Endothelial cell (in vitro differentiated cells): ENCODE data around the gene GORASP2. TPM values are rescaled to one million over a fixed set of nuclear protein-coding genes. Genes with fewer than 3 reads are reported as not detected.
A peak's percentile ranks its signal among the peaks of the same experiment; 100 is the strongest.

Source experiments
- DNase-seq: peaks from one replicate; pipeline ENCODE4 v3.0.0; 2021; ENCODE audit warnings: low spot score
- H3K27ac Mint-ChIP-seq: one replicate; pipeline ENCODE4 v1.8.0; 2021; ENCODE audit warnings: mixed read lengths, inconsistent platforms; ENCODE audit not compliant: unreplicated experiment
- H3K27me3 Mint-ChIP-seq: one replicate; pipeline ENCODE4 v1.8.0; 2021; ENCODE audit warnings: mild to moderate bottlenecking, moderate library complexity, mixed read lengths, inconsistent platforms; ENCODE audit not compliant: unreplicated experiment
- H3K36me3 Mint-ChIP-seq: one replicate; pipeline ENCODE4 v1.8.0; 2021; ENCODE audit warnings: mild to moderate bottlenecking, low read depth, mixed read lengths, inconsistent platforms; ENCODE audit not compliant: unreplicated experiment
- H3K4me1 Mint-ChIP-seq: one replicate; pipeline ENCODE4 v1.8.0; 2021; ENCODE audit warnings: mild to moderate bottlenecking, mixed read lengths, inconsistent platforms; ENCODE audit not compliant: unreplicated experiment
- H3K4me3 Mint-ChIP-seq: one replicate; pipeline ENCODE4 v1.8.0; 2021; ENCODE audit warnings: mild to moderate bottlenecking, mixed read lengths, inconsistent platforms; ENCODE audit not compliant: unreplicated experiment
- H3K9me3 Mint-ChIP-seq: one replicate; pipeline ENCODE4 v1.8.0; 2021; ENCODE audit warnings: mixed read lengths, inconsistent platforms; ENCODE audit not compliant: unreplicated experiment
- CTCF ChIP-seq: fragments of 200-600 bp; sonication (generic); IDR thresholded peaks from one replicate; pipeline ENCODE4 v1.5.0; 2021; ENCODE audit warnings: antibody characterized with exemption; ENCODE audit not compliant: unreplicated experiment
- long read RNA-seq: library from polyadenylated mRNA; unstranded; transcript quantifications from one replicate; pipeline ENCODE4 v2.0.0, GENCODE V29; 2020; ENCODE audit not compliant: unreplicated experiment
- total RNA-seq: library from RNA; stranded (reverse); fragmentation: NEBNext Ultra II Directional; extraction: Animal tissue kit (Norgen Biotek cat#: 25700); gene quantifications from one replicate; pipeline ENCODE4 v1.2.1, GENCODE V29; 2021; ENCODE audit not compliant: unreplicated experiment

GORASP2 gene
- 71.9 TPM for total RNA-seq
- long read RNA-seq, transcript GORASP2-201 (10 exons, 3,173 nt): major isoform, 42 of 52 reads
- long read RNA-seq, partial matches to known transcripts: 3 of 52 reads
- long read RNA-seq, other reads (novel, unspliced or antisense): 5 of 52 reads

GRCh38 chr2:170928824-170929685 lies at the start of gene GORASP2:
TSS of gene GORASP2 (plus strand) at chr2:170929253. CDS start at chr2:170929341, 88 bp downstream.
- Mint-ChIP-seq H3K36me3 (peaks cover 33% of the 10 kb centered on the region), H3K27me3 (peaks cover 2% of the 10 kb centered on the region), H3K4me1 (peaks cover 27% of the 10 kb centered on the region), H3K9me3 (no peaks in the 10 kb centered on the region), H3K4me3 (peak within 1 kb of the TSS; percentile 96), H3K27ac (peak within 1 kb of the TSS; percentile 95)
- DNase-seq: peak; percentile 99
- TF ChIP-seq CTCF: peak; percentile 100

- H3K27me3 Mint-ChIP-seq: no peaks in the 10 kb centered on the region
- H3K36me3 Mint-ChIP-seq: no peaks in the 10 kb centered on the region
- no peak for TF ChIP-seq CTCF
- no peak overlapping the region for H3K27ac Mint-ChIP-seq
- no peaks in the 10 kb centered on the region for H3K9me3 Mint-ChIP-seq
- no peak overlapping the region for H3K4me3 Mint-ChIP-seq
- peaks cover 8% of the 10 kb centered on the region for H3K4me1 Mint-ChIP-seq
- no peak for DNase-seq
Observed at GRCh38 chr2:170881840-170882239, 47.2 kb upstream of the GORASP2 start.

- no peak for TF ChIP-seq CTCF
- Mint-ChIP-seq H3K4me3 (no peak overlapping the region), H3K36me3 (no peaks in the 10 kb centered on the region), H3K27me3 (no peaks in the 10 kb centered on the region), H3K9me3 (no peaks in the 10 kb centered on the region), H3K27ac (no peak overlapping the region), H3K4me1 (peaks cover 8% of the 10 kb centered on the region)
- DNase-seq: no peak
Observed at GRCh38 chr2:170882758-170883157, 46.3 kb upstream of the GORASP2 start.

GRCh38 chr2:170883683-170884082 lies 45.4 kb upstream of the GORASP2 start:
- no peak overlapping the region for H3K4me3 Mint-ChIP-seq
- no peaks in the 10 kb centered on the region for H3K36me3 Mint-ChIP-seq
- H3K27ac Mint-ChIP-seq: no peak overlapping the region
- DNase-seq: no peak
- peaks cover 8% of the 10 kb centered on the region for H3K4me1 Mint-ChIP-seq
- no peaks in the 10 kb centered on the region for H3K27me3 Mint-ChIP-seq
- no peaks in the 10 kb centered on the region for H3K9me3 Mint-ChIP-seq
- no peak for TF ChIP-seq CTCF
